HCT116 (cell line): ENCODE data around the gene WBP1L. TPM values are rescaled to one million over a fixed set of nuclear protein-coding genes. Genes with fewer than 3 reads are reported as not detected.
"Not testable (repeated sequence)": the region's sequence is repeated elsewhere in the genome, so short reads cannot be mapped to it uniquely, and the experiment has no call there.

Source experiments
- ATAC-seq: fragments of 200-7000 bp; cut with Tn5 transposase; 2 replicates; pipeline ENCODE4 v1.9.1; 2020; ENCODE audit warnings: mild to moderate bottlenecking, moderate library complexity
- BruUV-seq: library from RNA; stranded (reverse); fragments of 400-500 nt; replicated peaks from 2 replicates; lab custom pipeline; 2021; lab: Mats Ljungman, UMichigan
- CTCF ChIA-PET: fragments of 300-600 bp; sonication (Branson Sonifier 250); formaldehyde crosslinking; loops from one replicate; lab custom pipeline; 2021; ENCODE audit warnings: antibody characterized with exemption; lab: Charles Lee
- POLR2A ChIA-PET: fragments of 300-600, 350-600 bp; sonication (Branson Sonifier 250); formaldehyde crosslinking; loops from one replicate; lab custom pipeline; 2021; ENCODE audit warnings: antibody characterized with exemption; lab: Charles Lee
- RAD21 ChIA-PET, 2 experiments: fragments of 300-600 bp; sonication (Branson Sonifier 250); formaldehyde crosslinking; loops; one replicate each; lab custom pipeline; 2023; ENCODE audit warnings: low total read pairs in 2 of 2; ENCODE audit not compliant: uncharacterized antibody in 2 of 2, unreplicated experiment in 2 of 2, low non-redundant PET in 1 of 2; lab: Charles Lee
- DNase-seq: peaks from one replicate; pipeline ENCODE4 v3.0.0-alpha.2; 2010; ENCODE audit warnings: low read depth, low spot score
- H2AFZ ChIP-seq: fragments of 200-600 bp; shearing (Covaris generic), sonication (generic); 2 replicates; pipeline ENCODE4 v1.6.1; 2017; ENCODE audit warnings: low read depth, mixed run types, mixed read lengths, antibody characterized with exemption, low read length; ENCODE audit not compliant: poor library complexity, severe bottlenecking
- H3K27ac ChIP-seq: 2 replicates; pipeline ENCODE4 v1.5.1; 2012; ENCODE audit warnings: low read depth, low read length
- H3K27me3 ChIP-seq: fragments of 200-600 bp; sonication (generic); 2 replicates; pipeline ENCODE4 v1.6.1; 2016; ENCODE audit warnings: mixed run types, low read length, mixed read lengths; ENCODE audit not compliant: insufficient read depth
- H3K36me3 ChIP-seq, 2 experiments: fragments of 200-500 bp in 1 of 2; fragments of 200-600 bp in 1 of 2; sonication (Bioruptor generic) in 1 of 2; sonication (generic) in 1 of 2; 2 replicates each; pipeline versions ENCODE4 v1.5.1 to v1.6.1; 2014 to 2016; ENCODE audit warnings: low read length in 2 of 2, inconsistent platforms in 1 of 2, mixed read lengths in 1 of 2, mixed run types in 1 of 2; ENCODE audit not compliant: insufficient read depth in 2 of 2, control insufficient read depth in 1 of 2
- H3K4me1 ChIP-seq, 2 experiments: fragments of 200-600 bp in 1 of 2; sonication (generic) in 1 of 2; 2 replicates each; pipeline versions ENCODE4 v1.5.1 to v1.6.1; 2012 to 2017; ENCODE audit warnings: low read length in 2 of 2, inconsistent platforms in 1 of 2, mild to moderate bottlenecking in 1 of 2, mixed read lengths in 1 of 2, mixed run types in 1 of 2, moderate library complexity in 1 of 2; ENCODE audit not compliant: insufficient read depth in 2 of 2, control insufficient read depth in 1 of 2
- H3K4me2 ChIP-seq: fragments of 200-600 bp; sonication (generic); 2 replicates; pipeline ENCODE4 v1.6.1; 2017; ENCODE audit warnings: mixed run types, low read length, mixed read lengths
- H3K4me3 ChIP-seq, 2 experiments: fragments of 200-600 bp in 1 of 2; sonication (generic) in 1 of 2; replicated peaks in 1 of 2; 2 replicates each; pipeline ENCODE4 v1.5.1; 2011 to 2016; ENCODE audit warnings: low read length in 2 of 2, control low read depth in 1 of 2, low read depth in 1 of 2, mild to moderate bottlenecking in 1 of 2, mixed read lengths in 1 of 2, mixed run types in 1 of 2
- H3K79me2 ChIP-seq: fragments of 200-600 bp; sonication (generic); 2 replicates; pipeline ENCODE4 v1.6.1; 2017; ENCODE audit warnings: mild to moderate bottlenecking, mixed run types, low read length, moderate library complexity, mixed read lengths; ENCODE audit not compliant: insufficient read depth
- H3K9ac ChIP-seq: fragments of 200-600 bp; sonication (generic); 2 replicates; pipeline ENCODE4 v1.6.1; 2016; ENCODE audit warnings: low read length, mixed read lengths
- H3K9me2 ChIP-seq: fragments of 200-600 bp; sonication (generic), shearing (Covaris generic); 2 replicates; pipeline ENCODE4 v1.6.1; 2017; ENCODE audit warnings: mixed run types, mild to moderate bottlenecking, moderate library complexity; ENCODE audit not compliant: insufficient read depth
- H3K9me3 ChIP-seq, 2 experiments: fragments of 200-500 bp in 1 of 2; fragments of 200-600 bp in 1 of 2; sonication (Bioruptor generic) in 1 of 2; sonication (generic) in 1 of 2; 2 replicates each; pipeline ENCODE4 v1.6.1; 2014 to 2017; ENCODE audit warnings: low read length in 2 of 2, mixed read lengths in 2 of 2, inconsistent platforms in 1 of 2, low read depth in 1 of 2, mild to moderate bottlenecking in 1 of 2, mixed run types in 1 of 2, moderate library complexity in 1 of 2; ENCODE audit not compliant: control insufficient read depth in 1 of 2, insufficient read depth in 1 of 2
- H4K20me1 ChIP-seq: fragments of 200-600 bp; sonication (generic), shearing (Covaris generic); 2 replicates; pipeline ENCODE4 v1.6.1; 2017; ENCODE audit warnings: mixed run types, mild to moderate bottlenecking, moderate library complexity; ENCODE audit not compliant: insufficient read depth
- CBX3 ChIP-seq: IDR thresholded peaks from 2 replicates; pipeline ENCODE4 v1.6.1; 2012; ENCODE audit warnings: low read depth
- CEBPB ChIP-seq: IDR thresholded peaks from 2 replicates; pipeline ENCODE4 v1.6.1; 2012; ENCODE audit warnings: low read depth
- CTCF ChIP-seq, 3 experiments: fragments of 200-600 bp in 1 of 3; sonication (generic) in 1 of 3; IDR thresholded peaks in 2 of 3; conservative IDR thresholded peaks in 1 of 3; 2 replicates each; pipeline ENCODE4 v1.5.1; 2012 to 2017; ENCODE audit warnings: low read depth in 2 of 3, low read length in 2 of 3, antibody characterized with exemption in 1 of 3, borderline replicate concordance in 1 of 3, control low read depth in 1 of 3, mild to moderate bottlenecking in 1 of 3, mixed read lengths in 1 of 3, mixed run types in 1 of 3, moderate library complexity in 1 of 3; ENCODE audit not compliant: insufficient read depth in 1 of 3
- EGR1 ChIP-seq: IDR thresholded peaks from 2 replicates; pipeline ENCODE4 v1.6.1; 2012; ENCODE audit warnings: low read depth
- EZH2 ChIP-seq: fragments of 200-600 bp; sonication (generic); IDR thresholded peaks from 2 replicates; pipeline ENCODE4 v1.6.1; 2017; ENCODE audit warnings: antibody characterized with exemption, mixed run types
- EZH2phosphoT487 ChIP-seq: fragments of 200-600 bp; IDR thresholded peaks from 2 replicates; pipeline ENCODE4 v1.6.1; 2018; ENCODE audit warnings: antibody characterized with exemption, borderline replicate concordance
- SIN3A ChIP-seq: IDR thresholded peaks from 2 replicates; pipeline ENCODE4 v1.6.1; 2012; ENCODE audit warnings: low read depth
- SRF ChIP-seq: IDR thresholded peaks from 2 replicates; pipeline ENCODE4 v1.6.1; 2012; ENCODE audit warnings: low read depth
- YY1 ChIP-seq: IDR thresholded peaks from 2 replicates; pipeline ENCODE4 v1.6.1; 2011; ENCODE audit warnings: low read length, low read depth, moderate library complexity, mild to moderate bottlenecking; ENCODE audit not compliant: insufficient replicate concordance; ENCODE audit errors: extremely low read depth
- ZNF274 ChIP-seq: fragments of 200-500 bp; sonication (Bioruptor generic); IDR thresholded peaks from 2 replicates; pipeline ENCODE4 v1.6.1; 2014; ENCODE audit warnings: mild to moderate bottlenecking, low read depth, low read length, inconsistent platforms
- intact Hi-C: fragments of 100-400 bp; cut with micrococcal nuclease; formaldehyde crosslinking; loops from 2 replicates; pipeline ENCODE4 v1.10.0; 2022
- total RNA-seq: library from RNA; stranded (reverse); gene quantifications from one replicate; pipeline ENCODE4 v1.2.1, GENCODE V29; 2021; ENCODE audit not compliant: unreplicated experiment
- TF ChIP-seq, protein P1 (sequence below): IDR thresholded peaks from 2 replicates; pipeline ENCODE4 v1.6.1; 2012
- TF ChIP-seq, protein P2 (sequence below): IDR thresholded peaks from 2 replicates; pipeline ENCODE4 v1.6.1; 2012; ENCODE audit warnings: low read depth

Gene WBP1L
- total RNA-seq, 1 experiment from 2014 or later, result 25.2 TPM

GRCh38 chr10:102850025-102850518 lies 106.3 kb downstream of the WBP1L start:
- peaks cover 0 to 4% of the 10 kb centered on the region in 2 experiments; a peak in 1 of 4 replicates for H3K9me3 ChIP-seq
- no peak for DNase-seq
- CTCF ChIA-PET, result no interaction called here
- intact Hi-C loops, result no loop called here
- no TSS peak for BruUV-seq
- POLR2A ChIA-PET, result no interaction called here
- no peaks in the 10 kb centered on the region for H4K20me1 ChIP-seq
- peaks cover 4% of the 10 kb centered on the region in 2 experiments; a peak in 3 of 4 replicates for H3K4me1 ChIP-seq
- H3K27me3 ChIP-seq, result no peaks in the 10 kb centered on the region
- no peak overlapping the region for H3K4me3 ChIP-seq
- no peak overlapping the region for H3K9ac ChIP-seq
- no peaks in the 10 kb centered on the region for H3K9me2 ChIP-seq
- no peak for TF ChIP-seq CTCF (IDR thresholded peaks at IDR 0.05 in 2 of 3, conservative IDR thresholded peaks at IDR 0.05 in 1 of 3; ENCODE audit: borderline replicate concordance in 1 of 3, insufficient read depth in 1 of 3, low read depth in 2 of 3, low read length in 2 of 3)
- TF ChIP-seq, protein P1, sequence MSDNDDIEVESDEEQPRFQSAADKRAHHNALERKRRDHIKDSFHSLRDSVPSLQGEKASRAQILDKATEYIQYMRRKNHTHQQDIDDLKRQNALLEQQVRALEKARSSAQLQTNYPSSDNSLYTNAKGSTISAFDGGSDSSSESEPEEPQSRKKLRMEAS, result no peak
- TF ChIP-seq, protein P2, sequence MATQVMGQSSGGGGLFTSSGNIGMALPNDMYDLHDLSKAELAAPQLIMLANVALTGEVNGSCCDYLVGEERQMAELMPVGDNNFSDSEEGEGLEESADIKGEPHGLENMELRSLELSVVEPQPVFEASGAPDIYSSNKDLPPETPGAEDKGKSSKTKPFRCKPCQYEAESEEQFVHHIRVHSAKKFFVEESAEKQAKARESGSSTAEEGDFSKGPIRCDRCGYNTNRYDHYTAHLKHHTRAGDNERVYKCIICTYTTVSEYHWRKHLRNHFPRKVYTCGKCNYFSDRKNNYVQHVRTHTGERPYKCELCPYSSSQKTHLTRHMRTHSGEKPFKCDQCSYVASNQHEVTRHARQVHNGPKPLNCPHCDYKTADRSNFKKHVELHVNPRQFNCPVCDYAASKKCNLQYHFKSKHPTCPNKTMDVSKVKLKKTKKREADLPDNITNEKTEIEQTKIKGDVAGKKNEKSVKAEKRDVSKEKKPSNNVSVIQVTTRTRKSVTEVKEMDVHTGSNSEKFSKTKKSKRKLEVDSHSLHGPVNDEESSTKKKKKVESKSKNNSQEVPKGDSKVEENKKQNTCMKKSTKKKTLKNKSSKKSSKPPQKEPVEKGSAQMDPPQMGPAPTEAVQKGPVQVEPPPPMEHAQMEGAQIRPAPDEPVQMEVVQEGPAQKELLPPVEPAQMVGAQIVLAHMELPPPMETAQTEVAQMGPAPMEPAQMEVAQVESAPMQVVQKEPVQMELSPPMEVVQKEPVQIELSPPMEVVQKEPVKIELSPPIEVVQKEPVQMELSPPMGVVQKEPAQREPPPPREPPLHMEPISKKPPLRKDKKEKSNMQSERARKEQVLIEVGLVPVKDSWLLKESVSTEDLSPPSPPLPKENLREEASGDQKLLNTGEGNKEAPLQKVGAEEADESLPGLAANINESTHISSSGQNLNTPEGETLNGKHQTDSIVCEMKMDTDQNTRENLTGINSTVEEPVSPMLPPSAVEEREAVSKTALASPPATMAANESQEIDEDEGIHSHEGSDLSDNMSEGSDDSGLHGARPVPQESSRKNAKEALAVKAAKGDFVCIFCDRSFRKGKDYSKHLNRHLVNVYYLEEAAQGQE, result no peak
- no peak for TF ChIP-seq SRF
- TF ChIP-seq CEBPB, result no peak
- TF ChIP-seq EZH2, result no peak
- no peak for TF ChIP-seq CBX3
- TF ChIP-seq YY1, result no peak
- no peak for TF ChIP-seq SIN3A
- TF ChIP-seq EZH2phosphoT487, result no peak
- TF ChIP-seq ZNF274, result no peak
- no peak for TF ChIP-seq EGR1
- H2AFZ ChIP-seq, result no peak overlapping the region
- ATAC-seq, result no peak
- H3K27ac ChIP-seq, result no peak overlapping the region
- H3K4me2 ChIP-seq, result no peak overlapping the region
- H3K79me2 ChIP-seq, result peaks cover 2% of the 10 kb centered on the region; the same call in 1 of the 2 replicates
- RAD21 ChIA-PET, result no interaction called here
- H3K36me3 ChIP-seq, result no peaks in the 10 kb centered on the region

DNA sequence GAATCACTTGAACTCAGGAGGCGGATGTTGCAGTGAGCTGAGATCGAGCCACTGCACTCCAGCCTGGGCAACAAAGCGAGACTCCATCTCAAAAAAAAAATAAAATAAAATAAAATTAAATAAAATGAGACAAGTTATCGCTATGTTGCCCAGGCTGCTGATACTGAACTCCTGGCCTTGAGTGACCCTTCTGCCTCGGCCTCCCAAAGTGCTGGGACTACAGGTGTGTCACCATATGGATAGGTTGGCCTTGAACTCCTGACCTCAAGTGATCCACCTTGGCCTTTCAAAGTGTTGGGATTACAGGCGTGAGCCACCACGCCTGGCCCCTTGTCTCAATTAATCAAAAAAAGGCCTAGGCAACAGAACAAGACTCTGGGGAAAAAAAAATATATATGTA lies 109.5 kb downstream of the WBP1L start:
- H3K27ac ChIP-seq, RAD21 ChIA-PET, CTCF ChIA-PET, H3K9ac ChIP-seq, POLR2A ChIA-PET, H4K20me1 ChIP-seq, H3K27me3 ChIP-seq, BruUV-seq, H2AFZ ChIP-seq, H3K9me3 ChIP-seq, H3K4me2 ChIP-seq, DNase-seq, H3K4me3 ChIP-seq, H3K9me2 ChIP-seq, H3K36me3 ChIP-seq, ATAC-seq, intact Hi-C loops: not testable (repeated sequence)
- peaks cover 17% of the 10 kb centered on the region in 2 experiments for H3K4me1 ChIP-seq
- H3K79me2 ChIP-seq, result peaks cover 17% of the 10 kb centered on the region
